Chondrocyte (in vitro differentiated cells): ENCODE results near the gene SHH. TPM values are rescaled to one million over a fixed set of nuclear protein-coding genes. Genes with fewer than 3 reads are reported as not detected.
A peak's percentile ranks its signal among the peaks of the same experiment; 100 is the strongest.

ENCODE experiments used
- DNase-seq: peaks from one replicate; pipeline ENCODE4 v3.0.0; 2021; ENCODE audit warnings: mixed read lengths, low spot score
- H3K27ac Mint-ChIP-seq: one replicate; pipeline ENCODE4 v1.8.0; 2021; ENCODE audit warnings: mild to moderate bottlenecking, moderate library complexity, mixed read lengths; ENCODE audit not compliant: unreplicated experiment
- H3K27me3 Mint-ChIP-seq: 2 replicates; pipeline ENCODE4 v1.8.0; 2021; ENCODE audit warnings: low read depth, mixed read lengths
- H3K36me3 Mint-ChIP-seq: 2 replicates; pipeline ENCODE4 v1.8.0; 2021; ENCODE audit warnings: low read depth, mixed read lengths
- H3K4me1 Mint-ChIP-seq: 2 replicates; pipeline ENCODE4 v1.8.0; 2021; ENCODE audit warnings: low read depth, mild to moderate bottlenecking, mixed read lengths
- H3K4me3 Mint-ChIP-seq: one replicate; pipeline ENCODE4 v1.8.0; 2021; ENCODE audit warnings: mild to moderate bottlenecking, moderate library complexity, mixed read lengths; ENCODE audit not compliant: unreplicated experiment
- H3K9me3 Mint-ChIP-seq: 2 replicates; pipeline ENCODE4 v1.8.0; 2021; ENCODE audit warnings: low read depth, mixed read lengths
- total RNA-seq: library from RNA; stranded (reverse); gene quantifications from 3 replicates; pipeline ENCODE4 v1.2.1, GENCODE V29; 2021
- TF ChIP-seq, protein P1 (sequence below): fragments of 200-600 bp; sonication (generic); IDR thresholded peaks from 2 replicates; pipeline ENCODE4 v1.5.0; 2021; ENCODE audit warnings: antibody characterized with exemption, mild to moderate bottlenecking, moderate library complexity

Gene SHH
- total RNA-seq, 1 donor from 2014 or later = not detected

DNA sequence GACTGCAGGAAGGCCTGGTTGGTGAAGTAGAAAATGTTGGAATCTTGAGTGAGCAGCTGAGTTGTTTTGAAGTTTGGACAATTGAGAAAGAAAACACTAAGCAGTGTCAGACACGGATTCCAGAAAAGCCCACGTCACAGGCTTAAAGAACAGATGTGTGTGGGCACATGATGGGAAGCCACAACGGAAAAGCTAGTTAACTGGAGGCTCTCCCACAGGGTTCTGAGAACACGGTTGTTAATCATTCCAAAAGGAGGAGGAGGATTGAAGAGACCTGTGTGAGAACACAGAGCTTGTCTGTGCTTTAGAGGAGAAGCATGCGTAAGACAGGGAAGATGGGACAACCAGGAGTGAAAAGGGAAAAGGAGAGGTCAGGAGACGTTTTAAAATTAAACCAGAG, 42.6 kb downstream of the SHH start:
- TF ChIP-seq, protein P1, sequence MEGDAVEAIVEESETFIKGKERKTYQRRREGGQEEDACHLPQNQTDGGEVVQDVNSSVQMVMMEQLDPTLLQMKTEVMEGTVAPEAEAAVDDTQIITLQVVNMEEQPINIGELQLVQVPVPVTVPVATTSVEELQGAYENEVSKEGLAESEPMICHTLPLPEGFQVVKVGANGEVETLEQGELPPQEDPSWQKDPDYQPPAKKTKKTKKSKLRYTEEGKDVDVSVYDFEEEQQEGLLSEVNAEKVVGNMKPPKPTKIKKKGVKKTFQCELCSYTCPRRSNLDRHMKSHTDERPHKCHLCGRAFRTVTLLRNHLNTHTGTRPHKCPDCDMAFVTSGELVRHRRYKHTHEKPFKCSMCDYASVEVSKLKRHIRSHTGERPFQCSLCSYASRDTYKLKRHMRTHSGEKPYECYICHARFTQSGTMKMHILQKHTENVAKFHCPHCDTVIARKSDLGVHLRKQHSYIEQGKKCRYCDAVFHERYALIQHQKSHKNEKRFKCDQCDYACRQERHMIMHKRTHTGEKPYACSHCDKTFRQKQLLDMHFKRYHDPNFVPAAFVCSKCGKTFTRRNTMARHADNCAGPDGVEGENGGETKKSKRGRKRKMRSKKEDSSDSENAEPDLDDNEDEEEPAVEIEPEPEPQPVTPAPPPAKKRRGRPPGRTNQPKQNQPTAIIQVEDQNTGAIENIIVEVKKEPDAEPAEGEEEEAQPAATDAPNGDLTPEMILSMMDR = no peak
- Mint-ChIP-seq H3K27me3 (no peaks in the 10 kb centered on the region), H3K27ac (no peak overlapping the region), H3K4me1 (peaks cover 13% of the 10 kb centered on the region), H3K36me3 (peaks cover 18% of the 10 kb centered on the region), H3K4me3 (no peak overlapping the region), H3K9me3 (no peaks in the 10 kb centered on the region)
- DNase-seq = no peak

DNA sequence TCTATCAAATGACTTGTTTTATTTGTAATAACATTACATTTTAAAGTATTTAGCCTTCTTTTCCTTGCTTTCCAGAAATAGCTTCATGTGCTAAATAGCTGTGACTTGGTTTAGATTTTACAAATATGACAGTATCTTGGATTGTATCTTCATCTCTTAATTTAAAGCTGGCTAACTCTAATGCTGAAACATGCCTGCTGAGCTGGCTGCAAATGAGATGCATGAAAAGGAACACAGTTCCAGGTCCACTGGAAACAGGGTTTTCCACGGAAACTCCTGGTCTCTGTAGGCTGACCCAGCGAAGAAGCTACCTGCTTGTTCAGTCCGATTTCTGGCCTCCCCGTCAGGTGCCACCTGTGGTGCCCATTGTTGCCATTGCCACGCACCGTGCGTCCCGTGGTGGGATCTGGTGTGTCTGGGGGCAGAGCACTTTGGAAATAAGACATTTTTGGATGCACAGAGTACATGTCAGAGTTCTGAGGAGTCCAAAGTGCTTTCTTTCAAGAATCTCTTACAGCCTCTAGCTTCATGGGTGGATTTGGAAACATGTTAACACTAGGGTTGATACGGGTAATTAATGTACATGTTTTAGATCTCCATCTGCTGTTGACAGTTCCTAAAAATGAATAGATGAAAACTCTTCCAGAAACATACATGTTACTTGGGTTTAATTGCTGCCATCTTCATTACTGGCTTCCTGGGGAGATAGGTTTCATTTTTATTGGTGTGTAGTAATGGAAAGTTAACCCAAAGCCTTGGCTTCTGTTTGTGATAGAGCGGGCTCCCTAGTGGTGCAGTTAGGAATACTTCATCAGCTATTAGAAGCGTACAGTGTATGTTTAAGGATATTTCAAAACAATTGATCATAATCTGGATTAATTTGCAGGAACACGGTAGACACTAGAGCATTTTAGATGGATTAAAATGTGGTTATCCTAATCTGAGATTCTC, 45.0 kb downstream of the SHH start:
- TF ChIP-seq, protein P1 = no peak
- no peaks in the 10 kb centered on the region for H3K27me3 Mint-ChIP-seq
- no peak overlapping the region for H3K27ac Mint-ChIP-seq
- H3K4me1 Mint-ChIP-seq = peaks cover 38% of the 10 kb centered on the region
- peaks cover 16% of the 10 kb centered on the region for H3K36me3 Mint-ChIP-seq
- H3K9me3 Mint-ChIP-seq = no peaks in the 10 kb centered on the region
- H3K4me3 Mint-ChIP-seq = no peak overlapping the region
- DNase-seq = no peak

DNA sequence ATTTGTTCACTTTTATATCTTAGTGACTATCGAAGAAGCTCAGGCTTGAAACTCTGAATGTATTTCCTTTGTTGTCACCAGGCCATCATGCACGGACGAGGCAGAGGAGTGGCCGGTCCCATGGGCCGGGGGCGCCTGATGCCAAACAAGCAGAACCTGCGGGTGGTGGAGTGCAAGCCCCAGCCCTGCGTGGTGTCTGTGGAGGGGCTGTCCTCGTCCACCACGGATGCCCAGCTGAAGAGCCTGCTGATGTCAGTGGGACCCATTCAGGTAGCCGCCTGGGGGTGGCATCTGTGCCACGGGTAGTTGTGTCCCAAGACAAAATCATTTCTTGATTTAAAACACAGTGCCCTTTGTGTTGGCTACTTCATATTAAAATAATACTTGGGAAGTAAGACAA, 45.9 kb downstream of the SHH start:
- no peak for DNase-seq

DNA sequence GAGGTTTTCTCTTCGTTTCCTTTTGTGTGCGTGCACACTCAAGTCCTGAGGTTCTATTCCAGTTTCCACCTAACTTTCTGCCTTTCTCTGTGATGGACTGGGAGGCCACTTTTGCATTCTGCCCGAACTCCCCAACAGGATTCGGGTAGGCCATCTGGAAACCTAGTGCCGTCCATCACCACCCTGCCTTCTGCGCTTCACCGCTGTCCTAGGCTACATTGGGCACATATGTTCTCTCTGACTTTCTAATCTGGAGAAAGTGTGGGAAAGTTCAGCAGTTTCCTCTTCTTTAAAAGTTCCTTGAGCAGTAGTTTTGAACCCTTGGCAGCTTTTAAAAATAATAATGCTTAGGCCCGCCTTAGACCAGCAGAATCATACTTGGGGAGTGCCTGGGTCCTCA, 46.8 kb downstream of the SHH start:
- Mint-ChIP-seq H3K27me3 (no peaks in the 10 kb centered on the region), H3K36me3 (peaks cover 12% of the 10 kb centered on the region)

More for the DNA sequence above, 45.9 kb downstream of the SHH start:
- H3K27me3 Mint-ChIP-seq = no peaks in the 10 kb centered on the region
- TF ChIP-seq, protein P1 = no peak
- peaks cover 16% of the 10 kb centered on the region for H3K36me3 Mint-ChIP-seq
- no peak overlapping the region for H3K4me3 Mint-ChIP-seq
- H3K27ac Mint-ChIP-seq = no peak overlapping the region
- H3K9me3 Mint-ChIP-seq = no peaks in the 10 kb centered on the region
- peaks cover 46% of the 10 kb centered on the region for H3K4me1 Mint-ChIP-seq

DNA sequence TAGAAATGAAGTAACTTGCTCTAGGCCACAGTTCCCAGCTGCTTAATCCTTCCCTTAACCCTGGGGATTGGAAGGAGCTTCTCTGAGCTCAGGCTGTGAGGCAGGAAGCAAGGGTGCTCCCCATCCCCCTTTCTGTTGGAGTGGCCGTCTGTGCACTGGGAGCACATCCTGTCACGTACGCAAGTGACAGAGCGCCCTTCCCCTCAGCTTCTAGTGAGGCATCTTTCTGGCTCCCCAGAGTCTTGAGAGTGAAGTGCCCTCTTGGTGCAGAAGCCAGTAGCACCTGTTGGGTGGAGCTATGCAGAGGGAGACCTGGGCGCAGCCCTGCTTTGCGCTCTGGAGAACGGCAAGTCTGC, 47.8 kb downstream of the SHH start:
- Mint-ChIP-seq H3K27me3 (no peaks in the 10 kb centered on the region), H3K4me1 (peaks cover 44% of the 10 kb centered on the region), H3K9me3 (no peaks in the 10 kb centered on the region), H3K4me3 (peak overlapping the region; percentile 63), H3K36me3 (peaks cover 9% of the 10 kb centered on the region), H3K27ac (peak overlapping the region; percentile 98)
- TF ChIP-seq, protein P1 = no peak
- no peak for DNase-seq

More for the DNA sequence above, 46.8 kb downstream of the SHH start:
- H3K27ac Mint-ChIP-seq = peak overlapping the region; percentile 59
- TF ChIP-seq, protein P1 = no peak
- DNase-seq = no peak
- no peaks in the 10 kb centered on the region for H3K9me3 Mint-ChIP-seq
- peaks cover 51% of the 10 kb centered on the region for H3K4me1 Mint-ChIP-seq
- H3K4me3 Mint-ChIP-seq = no peak overlapping the region
